Loucy (cell line): ENCODE results near the gene NCOA7.

Source experiments
- H2AFZ ChIP-seq: fragments of 200-600 bp; sonication (generic); 2 replicates; pipeline ENCODE4 v1.6.0; 2016; ENCODE audit warnings: antibody characterized with exemption, mild to moderate bottlenecking, low read length, moderate library complexity
- H3F3A ChIP-seq: fragments of 200-600 bp; 2 replicates; pipeline ENCODE4 v1.6.0; 2016; ENCODE audit warnings: antibody characterized with exemption, low read depth, mild to moderate bottlenecking
- H3K27me3 ChIP-seq: fragments of 200-600 bp; sonication (generic); 2 replicates; pipeline ENCODE4 v1.6.1; 2014; ENCODE audit warnings: low read length, mild to moderate bottlenecking; ENCODE audit not compliant: insufficient read depth, poor library complexity, severe bottlenecking
- H3K36me3 ChIP-seq: fragments of 200-600 bp; sonication (generic); 2 replicates; pipeline ENCODE4 v1.6.1; 2016; ENCODE audit warnings: low read length; ENCODE audit not compliant: insufficient read depth
- H3K4me1 ChIP-seq: fragments of 200-600 bp; sonication (generic); 2 replicates; pipeline ENCODE4 v1.5.1; 2014; ENCODE audit warnings: low read length, mild to moderate bottlenecking; ENCODE audit not compliant: insufficient read depth, poor library complexity, severe bottlenecking
- H3K4me2 ChIP-seq: fragments of 200-600 bp; sonication (generic); 2 replicates; pipeline ENCODE4 v1.6.0; 2014; ENCODE audit warnings: antibody characterized with exemption, low read length, low read depth, mild to moderate bottlenecking; ENCODE audit not compliant: poor library complexity, severe bottlenecking
- H3K4me3 ChIP-seq: fragments of 200-600 bp; sonication (generic); 2 replicates; pipeline ENCODE4 v1.5.1; 2014; ENCODE audit warnings: low read length, mild to moderate bottlenecking, mixed read lengths; ENCODE audit not compliant: poor library complexity, severe bottlenecking
- H3K79me2 ChIP-seq: fragments of 200-600 bp; sonication (generic); 2 replicates; pipeline ENCODE4 v1.6.1; 2014; ENCODE audit warnings: low read length; ENCODE audit not compliant: insufficient read depth
- H3K9ac ChIP-seq: fragments of 200-600 bp; sonication (generic); 2 replicates; pipeline ENCODE4 v1.6.0; 2014; ENCODE audit warnings: mild to moderate bottlenecking, low read depth, low read length, moderate library complexity; ENCODE audit not compliant: poor library complexity, severe bottlenecking
- H3K9me2 ChIP-seq: fragments of 200-600 bp; sonication (generic); replicated peaks from 2 replicates; pipeline ENCODE4 v1.6.1; 2016; ENCODE audit warnings: low read depth, low read length, mixed read lengths
- H3K9me3 ChIP-seq: fragments of 200-600 bp; sonication (generic); 2 replicates; pipeline ENCODE4 v1.6.1; 2014; ENCODE audit warnings: mild to moderate bottlenecking, antibody characterized with exemption, low read length, low read depth; ENCODE audit not compliant: insufficient read depth
- H4K20me1 ChIP-seq: fragments of 200-600 bp; sonication (generic); 2 replicates; pipeline ENCODE4 v1.6.0; 2014; ENCODE audit warnings: antibody characterized with exemption, low read length, mild to moderate bottlenecking; ENCODE audit not compliant: insufficient read depth, poor library complexity, severe bottlenecking
- CTCF ChIP-seq: fragments of 200-600 bp; sonication (generic); conservative IDR thresholded peaks from 2 replicates; pipeline ENCODE4 v1.5.1; 2014; ENCODE audit warnings: mild to moderate bottlenecking, antibody characterized with exemption, low read length
- EZH2phosphoT487 ChIP-seq: fragments of 200-600 bp; IDR thresholded peaks from 2 replicates; pipeline ENCODE4 v1.6.1; 2018; ENCODE audit warnings: antibody characterized with exemption, mild to moderate bottlenecking, moderate library complexity, borderline replicate concordance

Gene NCOA7

DNA sequence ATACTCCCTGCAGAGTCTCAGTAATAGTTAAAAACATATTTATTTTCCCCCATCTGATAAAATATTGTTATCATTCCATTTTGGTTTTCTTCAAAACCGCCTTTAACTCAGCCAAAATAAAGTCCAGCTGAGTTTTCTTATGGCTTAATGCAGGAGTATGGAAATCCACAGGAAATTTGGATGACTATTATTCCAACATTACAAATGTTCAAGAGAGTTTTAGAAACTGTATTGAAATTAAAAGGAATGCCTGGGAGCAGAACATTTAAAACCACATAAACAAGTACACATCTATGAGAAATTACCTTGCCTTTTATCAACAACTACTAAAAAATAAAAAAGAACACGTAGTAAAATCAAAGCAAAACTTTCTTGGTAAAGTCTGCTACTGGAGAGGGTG lies 45.7 kb downstream of the NCOA7 start:
- no peaks in the 10 kb centered on the region for H3K36me3 ChIP-seq
- no peaks in the 10 kb centered on the region for H3K27me3 ChIP-seq
- H3K9me2 ChIP-seq, result no peaks in the 10 kb centered on the region
- H3K79me2 ChIP-seq, result peaks cover 45% of the 10 kb centered on the region
- peaks cover 39% of the 10 kb centered on the region for H3K4me1 ChIP-seq
- H3K9ac ChIP-seq, result no peak overlapping the region
- no peaks in the 10 kb centered on the region for H3K9me3 ChIP-seq
- no peaks in the 10 kb centered on the region for H4K20me1 ChIP-seq
- no peak overlapping the region for H3K4me3 ChIP-seq
- TF ChIP-seq EZH2phosphoT487 (no peak), CTCF (no peak)
- no peak overlapping the region for H3K4me2 ChIP-seq
- H2AFZ ChIP-seq, result no peak overlapping the region
- H3F3A ChIP-seq, result peaks cover 4% of the 10 kb centered on the region

DNA sequence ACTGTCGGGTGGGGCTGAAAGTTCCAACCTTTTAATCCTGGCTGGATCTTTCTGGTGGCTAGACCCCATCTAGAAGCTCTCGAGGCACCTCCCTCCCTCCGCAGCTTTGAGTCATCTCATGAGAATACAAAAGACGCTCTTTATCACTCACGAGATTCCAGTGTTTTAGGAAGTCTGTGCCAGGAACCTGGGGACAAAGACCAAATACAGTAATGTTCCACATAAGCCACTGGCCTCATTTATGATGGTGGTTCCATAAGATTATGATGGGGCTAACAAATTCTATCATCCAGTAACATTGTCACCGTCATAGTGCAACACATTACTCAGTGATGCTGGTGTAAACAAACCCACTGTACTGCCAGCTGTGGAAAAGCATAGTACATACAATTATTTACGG lies 48.7 kb downstream of the NCOA7 start:
- no peak overlapping the region for H2AFZ ChIP-seq
- H3K4me3 ChIP-seq, result no peak overlapping the region
- no peaks in the 10 kb centered on the region for H3K9me2 ChIP-seq
- no peaks in the 10 kb centered on the region for H3F3A ChIP-seq
- no peaks in the 10 kb centered on the region for H4K20me1 ChIP-seq
- no peak overlapping the region for H3K4me2 ChIP-seq
- no peak for TF ChIP-seq EZH2phosphoT487
- TF ChIP-seq CTCF, result no peak
- no peak overlapping the region for H3K9ac ChIP-seq
- H3K36me3 ChIP-seq, result no peaks in the 10 kb centered on the region
- H3K27me3 ChIP-seq, result no peaks in the 10 kb centered on the region
- H3K9me3 ChIP-seq, result no peaks in the 10 kb centered on the region
- peaks cover 45% of the 10 kb centered on the region; the same call in 1 of the 2 replicates for H3K79me2 ChIP-seq
- peaks cover 23% of the 10 kb centered on the region for H3K4me1 ChIP-seq

DNA sequence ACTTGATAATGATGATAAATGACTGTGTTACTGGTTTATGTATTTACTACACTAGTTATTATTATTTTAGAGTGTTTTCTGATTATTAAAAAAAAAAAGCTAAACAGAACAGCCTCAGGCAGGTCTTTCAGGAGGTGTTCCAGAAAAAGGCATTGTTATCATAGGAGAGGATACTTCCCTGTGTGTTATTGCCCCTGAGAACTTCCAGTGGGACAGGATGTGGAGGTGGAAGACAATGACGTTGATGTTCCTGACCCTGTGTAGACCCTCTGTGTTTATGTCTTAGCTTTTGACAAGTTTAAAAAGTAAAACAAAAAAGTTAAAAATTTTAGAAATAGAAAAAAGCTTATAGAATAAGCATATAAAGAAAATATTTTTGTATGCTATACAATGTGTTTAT lies 49.1 kb downstream of the NCOA7 start:
- H2AFZ ChIP-seq, result no peak overlapping the region
- TF ChIP-seq CTCF, result no peak
- no peak for TF ChIP-seq EZH2phosphoT487
- H3K4me1 ChIP-seq, result peaks cover 19% of the 10 kb centered on the region
- H3K9ac ChIP-seq, result no peak overlapping the region
- H3K27me3 ChIP-seq, result no peaks in the 10 kb centered on the region
- H3K9me3 ChIP-seq, result no peaks in the 10 kb centered on the region
- H3K4me2 ChIP-seq, result no peak overlapping the region
- no peak overlapping the region for H3K4me3 ChIP-seq
- peaks cover 44% of the 10 kb centered on the region; the same call in 1 of the 2 replicates for H3K79me2 ChIP-seq
- H3F3A ChIP-seq, result no peaks in the 10 kb centered on the region
- no peaks in the 10 kb centered on the region for H3K9me2 ChIP-seq
- H4K20me1 ChIP-seq, result no peaks in the 10 kb centered on the region
- no peaks in the 10 kb centered on the region for H3K36me3 ChIP-seq
